B cell (primary cell): ENCODE results near the gene NYAP2. TPM values are rescaled to one million over a fixed set of nuclear protein-coding genes. Genes with fewer than 3 reads are reported as not detected.

ENCODE experiments used
- ATAC-seq: fragments of 200-7000 bp; cut with Tn5 transposase; one replicate; pipeline ENCODE4 v1.10.0; 2021; ENCODE audit warnings: low read depth, mild to moderate bottlenecking, moderate number of reproducible peaks, moderate library complexity
- CTCF ChIA-PET: fragments of 350-600 bp; sonication (Branson Sonifier 250); formaldehyde crosslinking; loops from one replicate; lab custom pipeline; 2021; ENCODE audit warnings: antibody characterized with exemption, inconsistent platforms; lab: Charles Lee
- POLR2A ChIA-PET: fragments of 350-600 bp; sonication (Branson Sonifier 250); formaldehyde crosslinking; loops from one replicate; lab custom pipeline; 2021; ENCODE audit warnings: antibody characterized with exemption; lab: Charles Lee
- DNase-seq: peaks from one replicate; pipeline ENCODE4 v3.0.0; 2013
- H2AFZ ChIP-seq: 2 replicates; pipeline ENCODE4 v1.6.1; 2012; ENCODE audit warnings: mild to moderate bottlenecking, low read depth, low read length; ENCODE audit not compliant: insufficient read depth, poor library complexity, severe bottlenecking
- H3K27ac ChIP-seq, 2 donors: 1 replicate in 1 of 2; 2 replicates in 1 of 2; pipeline ENCODE4 v1.5.1; 2012 to 2013; ENCODE audit warnings: low read length in 2 of 2, mild to moderate bottlenecking in 2 of 2, moderate library complexity in 1 of 2
- H3K27me3 ChIP-seq, 4 experiments: fragments of 200-600 bp in 1 of 4; sonication (generic) in 1 of 4; replicated peaks in 1 of 4; 1 replicate in 2 of 4; 2 replicates in 2 of 4; pipeline versions ENCODE4 v1.6.1 to v1.7.0; 2013 to 2016; ENCODE audit warnings: low read length in 3 of 4, mild to moderate bottlenecking in 2 of 4, mixed read lengths in 1 of 4, moderate library complexity in 1 of 4; ENCODE audit not compliant: insufficient read depth in 4 of 4, control insufficient read depth in 3 of 4; ENCODE audit errors: control extremely low read depth in 1 of 4
- H3K36me3 ChIP-seq, 2 experiments: replicated peaks in 1 of 2; 1 replicate in 1 of 2; 2 replicates in 1 of 2; pipeline versions ENCODE4 v1.6.1 to v1.7.1; 2013; ENCODE audit warnings: low read length in 1 of 2; ENCODE audit not compliant: insufficient read depth in 2 of 2, control insufficient read depth in 1 of 2; ENCODE audit errors: control extremely low read depth in 1 of 2, extremely low read depth in 1 of 2
- H3K4me1 ChIP-seq, 2 donors: fragments of 200-600 bp in 1 of 2; sonication (generic) in 1 of 2; 1 replicate in 1 of 2; 2 replicates in 1 of 2; pipeline versions ENCODE4 v1.5.1 to v1.6.1; 2013 to 2017; ENCODE audit warnings: low read length in 2 of 2; ENCODE audit not compliant: control insufficient read depth in 2 of 2, insufficient read depth in 2 of 2
- H3K4me2 ChIP-seq: replicated peaks from 2 replicates; pipeline ENCODE3; 2012; ENCODE audit warnings: mild to moderate bottlenecking, low read depth, low read length; ENCODE audit not compliant: poor library complexity, severe bottlenecking
- H3K4me3 ChIP-seq, 5 experiments: fragments of 200-600 bp in 1 of 5; sonication (generic) in 1 of 5; 1 replicate in 3 of 5; 2 replicates in 2 of 5; pipeline versions ENCODE4 v1.5.1 to v1.7.0; 2011 to 2016; ENCODE audit warnings: low read length in 4 of 5, mild to moderate bottlenecking in 4 of 5, low read depth in 2 of 5, control low read depth in 1 of 5, moderate library complexity in 1 of 5; ENCODE audit not compliant: insufficient read depth in 1 of 5; ENCODE audit errors: control extremely low read depth in 1 of 5, extremely low read depth in 1 of 5
- H3K79me2 ChIP-seq: fragments of 200-600 bp; sonication (generic); one replicate; pipeline ENCODE4 v1.6.0; 2016; ENCODE audit warnings: low read length; ENCODE audit not compliant: control insufficient read depth, insufficient read depth
- H3K9ac ChIP-seq: fragments of 200-600 bp; sonication (generic); 2 replicates; pipeline ENCODE4 v1.6.1; 2017; ENCODE audit warnings: mild to moderate bottlenecking, low read length, moderate library complexity
- H3K9me3 ChIP-seq, 3 donors: one replicate each; pipeline versions ENCODE4 v1.6.1 to v1.7.1; 2013; ENCODE audit warnings: low read length in 2 of 3; ENCODE audit not compliant: control insufficient read depth in 2 of 3, insufficient read depth in 1 of 3; ENCODE audit errors: control extremely low read depth in 1 of 3
- H4K20me1 ChIP-seq: 2 replicates; pipeline ENCODE4 v1.6.0; 2012; ENCODE audit warnings: mild to moderate bottlenecking, low read length; ENCODE audit not compliant: insufficient read depth, control insufficient read depth, poor library complexity, severe bottlenecking
- H3K27ac Mint-ChIP-seq: one replicate; pipeline ENCODE4 v1.8.0; 2021; ENCODE audit warnings: mixed read lengths
- H3K27me3 Mint-ChIP-seq: one replicate; pipeline ENCODE4 v1.8.0; 2021; ENCODE audit warnings: mixed read lengths
- H3K4me1 Mint-ChIP-seq: one replicate; pipeline ENCODE4 v1.8.0; 2021; ENCODE audit warnings: mixed read lengths
- H3K4me3 Mint-ChIP-seq: one replicate; pipeline ENCODE4 v1.8.0; 2021; ENCODE audit warnings: mixed read lengths
- H3K9me3 Mint-ChIP-seq: one replicate; pipeline ENCODE4 v1.8.0; 2022; ENCODE audit warnings: mixed read lengths; ENCODE audit not compliant: insufficient read depth
- EZH2 ChIP-seq: IDR thresholded peaks from 2 replicates; pipeline ENCODE4 v1.6.1; 2012; ENCODE audit warnings: borderline replicate concordance, low read depth, mild to moderate bottlenecking, moderate library complexity, low read length; ENCODE audit not compliant: insufficient read depth, poor library complexity, severe bottlenecking
- WGBS: methylation state at CpG from one replicate; pipeline ENCODE4 v1.1.5; 2013; ENCODE audit warnings: missing lambda C conversion rate; ENCODE audit not compliant: insufficient coverage; 5-methylcytosine and 5-hydroxymethylcytosine counted together
- intact Hi-C: fragments of 100-400 bp; cut with micrococcal nuclease; formaldehyde crosslinking; loops from one replicate; pipeline ENCODE4 v1.10.0; 2022
- polyA plus RNA-seq: library from polyadenylated mRNA; depleted of rRNA; stranded (reverse); fragments of >200 nt; gene quantifications from 2 replicates; pipeline ENCODE4 v1.2.3, GENCODE V29; 2012
- total RNA-seq, 2 donors: library from RNA; stranded (reverse); fragments of 120-200 nt in 1 of 2; gene quantifications; 1 replicate in 1 of 2; 2 replicates in 1 of 2; pipeline versions ENCODE4 v1.2.3 to v1.2.4, GENCODE V29; 2013 to 2022
- TF ChIP-seq, protein P1 (sequence below): fragments of 200-600 bp; IDR thresholded peaks from one replicate; pipeline ENCODE4 v1.8.0; 2022; ENCODE audit warnings: antibody characterized with exemption, mild to moderate bottlenecking

Gene NYAP2
- total and polyA plus RNA-seq, 2 donors (not counting 1 experiment from before 2014, with no cell fraction given): 0.12 to 0.17 TPM

DNA sequence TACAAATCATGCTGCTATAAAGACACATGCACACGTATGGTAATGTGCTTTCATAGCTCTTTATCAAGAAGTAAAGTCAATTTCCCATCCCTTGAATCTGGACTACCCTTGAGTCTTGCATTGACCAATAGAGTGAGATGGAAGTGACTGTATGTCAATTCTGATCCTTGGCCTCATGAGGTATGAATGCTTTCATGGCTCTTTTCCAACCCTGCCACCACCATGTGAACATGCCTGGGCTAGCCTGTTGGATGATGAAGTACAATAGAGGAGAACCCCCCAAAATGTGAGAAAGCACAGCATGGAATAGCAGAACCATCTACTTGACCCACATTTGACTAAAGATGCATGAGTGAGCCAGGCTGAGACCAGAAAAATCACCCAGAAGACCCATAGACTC lies 237.0 kb downstream of the NYAP2 start:
- no peak overlapping the region for H3K9ac ChIP-seq
- POLR2A ChIA-PET: no interaction called here
- H2AFZ ChIP-seq: no peak overlapping the region
- H3K27me3 Mint-ChIP-seq: peaks cover 11% of the 10 kb centered on the region
- H3K4me3 Mint-ChIP-seq: no peak overlapping the region
- no peaks in the 10 kb centered on the region for H3K9me3 Mint-ChIP-seq
- no peaks in the 10 kb centered on the region for H3K4me1 Mint-ChIP-seq
- H3K4me1 ChIP-seq: no peaks in the 10 kb centered on the region
- no peak for TF ChIP-seq EZH2
- TF ChIP-seq, protein P1, sequence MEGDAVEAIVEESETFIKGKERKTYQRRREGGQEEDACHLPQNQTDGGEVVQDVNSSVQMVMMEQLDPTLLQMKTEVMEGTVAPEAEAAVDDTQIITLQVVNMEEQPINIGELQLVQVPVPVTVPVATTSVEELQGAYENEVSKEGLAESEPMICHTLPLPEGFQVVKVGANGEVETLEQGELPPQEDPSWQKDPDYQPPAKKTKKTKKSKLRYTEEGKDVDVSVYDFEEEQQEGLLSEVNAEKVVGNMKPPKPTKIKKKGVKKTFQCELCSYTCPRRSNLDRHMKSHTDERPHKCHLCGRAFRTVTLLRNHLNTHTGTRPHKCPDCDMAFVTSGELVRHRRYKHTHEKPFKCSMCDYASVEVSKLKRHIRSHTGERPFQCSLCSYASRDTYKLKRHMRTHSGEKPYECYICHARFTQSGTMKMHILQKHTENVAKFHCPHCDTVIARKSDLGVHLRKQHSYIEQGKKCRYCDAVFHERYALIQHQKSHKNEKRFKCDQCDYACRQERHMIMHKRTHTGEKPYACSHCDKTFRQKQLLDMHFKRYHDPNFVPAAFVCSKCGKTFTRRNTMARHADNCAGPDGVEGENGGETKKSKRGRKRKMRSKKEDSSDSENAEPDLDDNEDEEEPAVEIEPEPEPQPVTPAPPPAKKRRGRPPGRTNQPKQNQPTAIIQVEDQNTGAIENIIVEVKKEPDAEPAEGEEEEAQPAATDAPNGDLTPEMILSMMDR: no peak
- no peak overlapping the region for H3K27ac Mint-ChIP-seq
- no peak overlapping the region for H3K4me2 ChIP-seq
- CTCF ChIA-PET: no interaction called here
- H3K27ac ChIP-seq: no peak overlapping the region
- no peaks in the 10 kb centered on the region for H4K20me1 ChIP-seq
- no CpG with 5 or more reads among the region's 1 CpG for WGBS
- no peaks in the 10 kb centered on the region for H3K79me2 ChIP-seq
- no peaks in the 10 kb centered on the region for H3K27me3 ChIP-seq
- ATAC-seq: no peak
- H3K4me3 ChIP-seq: no peak overlapping the region
- DNase-seq: no peak
- intact Hi-C loops: no loop called here
- H3K9me3 ChIP-seq: no peaks in the 10 kb centered on the region
- no peaks in the 10 kb centered on the region for H3K36me3 ChIP-seq

DNA sequence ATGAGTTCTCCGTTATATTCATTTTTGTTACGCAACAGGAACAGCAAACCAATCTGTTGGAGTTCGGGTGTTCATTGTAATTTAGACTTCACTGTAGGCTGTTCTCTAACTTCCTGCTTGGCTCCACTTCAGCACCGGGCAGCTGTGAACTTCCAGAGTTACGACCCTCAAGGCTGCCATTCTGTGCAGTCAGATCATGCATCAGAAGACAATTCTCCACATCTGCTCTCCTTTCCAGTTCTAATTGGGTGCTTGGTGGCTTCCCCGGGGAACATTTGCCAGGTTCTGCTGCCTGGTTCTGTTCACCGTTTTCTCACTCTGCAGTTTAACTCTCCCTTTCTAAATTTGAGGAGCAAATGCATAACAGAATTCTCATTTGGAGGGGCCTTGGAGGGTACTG lies 237.7 kb downstream of the NYAP2 start:
- Histone ChIP-seq H3K79me2 (no peaks in the 10 kb centered on the region), H4K20me1 (no peaks in the 10 kb centered on the region), H3K9me3 (no peaks in the 10 kb centered on the region), H3K4me2 (no peak overlapping the region), H2AFZ (no peak overlapping the region), H3K4me3 (no peak overlapping the region), H3K9ac (no peak overlapping the region), H3K36me3 (no peaks in the 10 kb centered on the region), H3K27me3 (no peaks in the 10 kb centered on the region), H3K4me1 (no peaks in the 10 kb centered on the region), H3K27ac (no peak overlapping the region)
- ChIA-PET CTCF (no interaction called here), POLR2A (no interaction called here)
- intact Hi-C loops: no loop called here
- Mint-ChIP-seq H3K4me1 (no peaks in the 10 kb centered on the region), H3K9me3 (no peaks in the 10 kb centered on the region), H3K4me3 (no peak overlapping the region), H3K27ac (no peak overlapping the region), H3K27me3 (peaks cover 11% of the 10 kb centered on the region)
- DNase-seq: no peak
- WGBS: 44% methylated on average over 6 of the region's 7 CpGs
- ATAC-seq: no peak
- TF ChIP-seq, protein P1: no peak
- no peak for TF ChIP-seq EZH2
